OCI-LY7 (cell line): Measurements from ENCODE around the gene C1QL1.

Experiments
- EZH2phosphoT487 ChIP-seq: fragments of 200-600 bp; sonication (generic); IDR thresholded peaks from 2 replicates; pipeline ENCODE4 v1.6.1; 2018; ENCODE audit warnings: low read depth, borderline replicate concordance, mild to moderate bottlenecking, mixed run types, antibody characterized with exemption, low read length, moderate library complexity, mixed read lengths
- TF ChIP-seq, protein P1 (sequence below): fragments of 200-600 bp; sonication (generic); conservative IDR thresholded peaks from 2 replicates; pipeline ENCODE4 v1.5.1; 2014; ENCODE audit warnings: mild to moderate bottlenecking, antibody characterized with exemption, low read length, moderate library complexity, mixed read lengths

DNA sequence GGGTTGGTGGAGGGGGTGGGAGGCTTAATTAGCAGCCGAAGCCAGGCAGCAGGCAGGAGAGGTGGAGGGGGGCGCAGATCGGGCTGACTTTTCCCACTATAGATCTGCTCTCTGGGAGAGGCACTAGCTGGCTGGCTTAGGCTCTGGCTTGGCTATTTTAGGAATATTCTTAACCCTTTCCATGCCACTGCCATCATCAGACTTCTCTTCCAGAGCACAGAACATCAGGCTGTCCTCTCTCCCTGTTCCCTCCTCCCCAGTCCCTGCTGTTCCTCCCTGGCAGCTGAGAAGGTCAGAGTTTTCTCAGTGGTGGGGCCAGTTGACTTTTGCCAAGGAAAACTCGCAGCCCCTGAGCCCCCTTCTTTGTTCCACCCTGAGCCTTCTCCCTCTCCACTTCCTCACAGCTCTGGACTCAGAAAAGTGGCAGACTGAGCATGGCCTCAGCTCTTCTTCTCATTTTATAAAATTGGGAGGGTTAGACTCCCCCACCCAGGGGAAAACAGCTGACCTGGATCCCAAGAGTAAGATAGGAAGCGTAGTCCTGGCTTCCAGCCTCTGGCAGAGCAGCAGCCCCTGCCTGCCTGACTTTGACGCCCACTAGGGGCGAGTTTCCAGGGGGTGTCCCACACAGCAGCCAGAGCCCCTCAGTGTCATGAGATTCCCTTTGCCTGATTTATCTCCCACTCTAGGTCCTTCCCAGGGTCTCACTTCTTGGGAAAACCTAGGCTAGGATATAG is 9.9 kb upstream of the C1QL1 start:
- TF ChIP-seq, protein P1, sequence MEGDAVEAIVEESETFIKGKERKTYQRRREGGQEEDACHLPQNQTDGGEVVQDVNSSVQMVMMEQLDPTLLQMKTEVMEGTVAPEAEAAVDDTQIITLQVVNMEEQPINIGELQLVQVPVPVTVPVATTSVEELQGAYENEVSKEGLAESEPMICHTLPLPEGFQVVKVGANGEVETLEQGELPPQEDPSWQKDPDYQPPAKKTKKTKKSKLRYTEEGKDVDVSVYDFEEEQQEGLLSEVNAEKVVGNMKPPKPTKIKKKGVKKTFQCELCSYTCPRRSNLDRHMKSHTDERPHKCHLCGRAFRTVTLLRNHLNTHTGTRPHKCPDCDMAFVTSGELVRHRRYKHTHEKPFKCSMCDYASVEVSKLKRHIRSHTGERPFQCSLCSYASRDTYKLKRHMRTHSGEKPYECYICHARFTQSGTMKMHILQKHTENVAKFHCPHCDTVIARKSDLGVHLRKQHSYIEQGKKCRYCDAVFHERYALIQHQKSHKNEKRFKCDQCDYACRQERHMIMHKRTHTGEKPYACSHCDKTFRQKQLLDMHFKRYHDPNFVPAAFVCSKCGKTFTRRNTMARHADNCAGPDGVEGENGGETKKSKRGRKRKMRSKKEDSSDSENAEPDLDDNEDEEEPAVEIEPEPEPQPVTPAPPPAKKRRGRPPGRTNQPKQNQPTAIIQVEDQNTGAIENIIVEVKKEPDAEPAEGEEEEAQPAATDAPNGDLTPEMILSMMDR = no peak
- no peak for TF ChIP-seq EZH2phosphoT487
